NOMO-1 treated with DMSO at 0.1 percent for 48 hours (cell line): ENCODE data around the gene CD300LB.
"Not testable (repeated sequence)": the region's sequence is repeated elsewhere in the genome, so short reads cannot be mapped to it uniquely, and the experiment has no call there.

Experiments used
- DNase-seq: peaks from one replicate; lab custom pipeline; 2025; ENCODE audit not compliant: unreplicated experiment; lab: John Stamatoyannopoulos, UW

Gene CD300LB

DNA sequence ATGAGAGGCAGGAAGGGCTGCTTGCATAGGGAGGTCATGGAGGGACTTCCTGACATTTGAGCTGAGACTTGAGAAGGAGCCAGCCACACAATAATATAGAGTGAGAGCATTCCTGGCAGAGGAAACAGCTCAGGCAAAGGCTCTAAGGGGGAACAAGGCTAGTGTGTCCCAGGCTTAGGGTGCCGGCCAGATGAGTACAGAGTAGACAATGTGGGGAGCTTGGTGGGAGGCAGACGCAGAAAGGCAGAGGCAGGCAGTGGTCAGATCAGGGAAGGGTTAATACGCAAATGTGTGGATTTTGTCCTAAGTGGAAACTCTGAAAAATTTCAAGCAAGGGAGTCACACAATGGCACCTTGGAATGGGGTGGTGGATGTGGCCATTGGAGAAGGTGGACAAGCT lies 31.3 kb downstream of the CD300LB start:
- DNase-seq, result no peak

DNA sequence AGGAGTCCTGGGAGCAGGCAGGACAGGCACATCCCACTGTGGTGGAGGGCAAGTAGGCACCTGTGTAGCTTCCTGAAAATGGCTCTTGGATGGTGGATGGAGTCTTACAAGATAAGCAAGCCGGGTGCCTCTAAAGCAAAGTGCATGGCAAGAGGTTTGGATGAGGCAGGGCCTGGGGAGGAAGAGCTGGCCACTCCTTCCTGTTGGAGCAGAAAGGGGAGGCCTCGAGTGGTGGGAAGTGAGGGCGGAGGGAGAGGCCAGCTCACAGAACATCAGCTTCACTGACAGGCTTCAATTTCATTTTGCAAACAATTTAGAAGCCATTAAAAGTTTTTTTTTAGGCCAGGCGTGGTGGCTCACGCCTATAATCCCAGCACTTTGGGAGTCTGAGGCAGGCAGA lies 33.8 kb downstream of the CD300LB start:
- DNase-seq, result no peak

DNA sequence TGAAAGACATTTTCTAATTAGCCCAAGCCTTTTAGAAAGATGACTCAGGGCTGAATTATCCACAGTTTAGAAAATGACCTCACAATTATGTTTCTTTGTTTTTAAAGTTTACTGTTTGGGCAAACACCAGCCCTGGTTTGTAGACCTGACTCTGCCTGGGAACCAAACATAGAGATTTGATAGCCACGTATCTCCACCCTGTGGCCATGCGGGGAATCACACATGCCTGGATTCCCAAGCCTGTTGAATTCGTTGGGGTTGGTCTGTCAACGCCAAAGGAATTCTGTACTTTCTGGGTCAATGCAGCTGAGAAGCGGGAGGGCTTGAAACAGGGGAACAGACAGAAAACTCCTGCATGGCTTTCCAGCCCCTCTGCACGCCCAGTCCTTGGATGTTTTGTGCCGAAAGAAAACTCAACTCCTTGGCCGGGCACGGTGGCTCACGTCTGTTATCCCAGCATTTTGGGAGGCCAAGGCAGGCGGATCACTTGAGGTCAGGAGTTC lies 37.9 kb downstream of the CD300LB start:
- peak; percentile 61 for DNase-seq

DNA sequence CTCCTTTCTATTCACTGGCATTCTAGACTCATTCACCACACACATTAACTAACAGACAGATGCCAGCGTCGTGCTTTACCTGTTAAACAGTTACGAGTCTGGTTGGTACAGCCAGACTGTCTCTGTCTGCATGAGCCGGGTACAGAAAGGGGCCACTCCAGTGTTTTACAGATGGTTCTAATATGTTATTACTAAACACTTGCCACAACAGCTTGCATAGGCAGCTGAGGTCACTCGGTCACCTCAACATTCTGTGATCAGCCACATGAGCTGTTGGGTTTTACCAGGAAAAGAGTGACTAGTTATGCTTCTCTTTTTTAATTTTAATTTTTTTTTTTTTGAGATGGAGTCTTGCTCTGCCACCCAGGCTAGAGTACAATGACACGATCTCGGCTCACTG lies 39.6 kb downstream of the CD300LB start:
- peak; percentile 45 for DNase-seq

DNA sequence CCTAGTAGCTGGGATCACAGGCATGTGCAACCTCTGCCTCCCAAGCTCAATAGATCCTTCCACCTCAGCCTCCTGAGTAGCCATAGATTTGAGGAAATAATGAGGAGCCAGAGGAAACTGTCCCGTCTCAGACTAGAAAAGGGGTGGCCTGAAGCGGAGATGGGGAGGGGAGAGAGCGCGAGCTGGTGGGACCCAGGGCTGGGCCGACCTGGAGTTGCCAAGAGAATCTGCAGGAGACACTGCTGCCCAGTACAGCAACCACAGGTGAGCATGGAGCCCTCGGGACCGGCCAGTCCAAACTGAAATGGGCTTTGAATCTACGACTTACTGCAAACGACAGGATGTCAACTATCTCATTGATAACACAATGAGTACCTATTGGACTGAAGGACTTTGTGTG lies 40.6 kb downstream of the CD300LB start:
- no peak for DNase-seq

DNA sequence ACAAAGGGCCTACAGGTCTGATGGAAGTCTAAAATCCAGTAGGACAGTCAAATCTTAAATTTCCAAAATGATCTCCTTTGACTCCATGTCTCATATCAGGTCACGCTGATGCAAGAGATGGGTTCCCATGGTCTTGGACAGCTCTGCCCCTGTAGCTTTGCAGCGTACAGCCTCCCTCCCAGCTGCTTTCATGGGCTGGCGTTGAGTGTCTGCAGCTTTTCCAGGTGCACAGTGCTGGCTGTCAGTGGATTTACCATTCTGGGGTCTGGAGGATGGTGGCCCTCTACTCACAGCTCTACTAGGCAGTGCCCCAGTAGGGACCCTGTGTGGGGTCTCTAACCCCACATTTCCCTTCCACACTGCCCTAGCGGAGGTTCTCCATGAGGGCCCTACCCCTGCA lies 43.0 kb downstream of the CD300LB start:
- not testable (repeated sequence) for DNase-seq

DNA sequence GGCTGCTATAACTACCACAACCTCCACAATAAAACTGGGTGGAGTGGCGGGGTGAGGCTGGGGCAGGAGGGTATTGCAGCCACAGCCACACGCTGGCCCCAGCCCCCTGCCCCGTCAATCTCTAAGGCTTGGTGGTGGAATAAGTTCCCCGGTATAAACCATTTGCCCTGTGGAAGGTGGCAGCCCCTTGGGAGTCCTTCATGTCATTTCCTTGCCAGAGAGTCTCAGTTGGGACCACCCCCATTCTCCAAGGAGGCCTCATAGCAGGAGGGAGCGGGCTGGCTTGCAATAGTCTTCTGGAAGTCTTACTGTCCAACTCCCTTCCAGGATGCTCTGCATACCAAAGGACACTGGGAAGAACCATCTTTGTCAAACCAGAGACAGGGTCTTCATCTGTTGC lies 45.4 kb downstream of the CD300LB start:
- DNase-seq, result no peak

DNA sequence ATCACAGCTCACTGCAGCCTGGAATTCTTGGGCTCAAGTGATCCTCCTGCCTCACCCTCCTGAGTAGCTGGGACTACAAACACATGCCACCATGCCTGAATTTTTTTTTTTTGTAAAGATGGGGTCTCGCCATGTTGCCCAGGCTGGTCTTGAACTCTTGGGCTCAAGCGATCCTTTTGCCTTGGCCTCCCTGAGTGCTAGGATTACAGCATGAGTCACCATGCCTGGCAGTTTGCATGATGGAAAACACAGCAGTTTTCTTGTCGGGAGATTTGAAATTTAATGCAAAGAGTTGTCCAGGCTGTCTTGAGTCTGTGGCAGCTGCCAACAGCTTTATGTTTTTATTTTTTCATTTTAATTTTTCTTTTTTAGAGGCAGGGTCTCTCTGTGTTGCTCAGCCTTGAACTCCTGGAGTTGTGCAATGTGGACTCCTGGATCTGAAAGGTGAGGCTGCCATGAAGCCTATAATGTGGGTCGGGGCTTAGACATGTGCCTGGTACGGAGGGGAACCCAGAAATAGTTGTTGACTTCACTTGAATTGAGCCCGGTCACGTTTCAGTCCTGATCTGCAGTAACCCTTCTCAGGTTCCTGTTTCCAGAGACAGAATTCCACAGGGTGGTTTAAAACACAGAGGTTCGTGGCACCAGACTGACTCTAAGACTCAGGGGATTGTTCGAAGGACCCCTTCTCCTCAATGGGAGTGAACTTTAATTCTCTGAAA lies 46.1 kb downstream of the CD300LB start:
- no peak for DNase-seq

DNA sequence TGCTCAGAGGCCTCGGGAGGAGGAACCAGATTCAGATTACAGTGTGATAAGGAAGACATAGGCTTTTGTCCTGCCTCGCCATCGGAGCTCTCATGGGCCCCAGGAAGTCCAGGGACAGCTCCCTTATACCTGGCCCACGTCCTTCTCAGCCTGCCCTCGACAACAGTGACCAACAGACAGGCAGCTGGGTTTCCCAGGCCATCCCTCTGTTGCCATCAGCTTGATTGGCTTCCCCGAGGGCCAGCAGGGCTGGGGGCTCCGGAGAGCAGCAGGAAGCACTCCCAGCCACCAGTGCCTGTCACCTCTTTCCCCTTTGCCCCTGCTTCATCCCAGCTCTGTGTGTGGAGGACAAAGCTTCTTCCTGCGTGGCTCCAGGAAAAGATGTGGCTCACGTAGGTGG lies 47.2 kb downstream of the CD300LB start:
- no peak for DNase-seq

DNA sequence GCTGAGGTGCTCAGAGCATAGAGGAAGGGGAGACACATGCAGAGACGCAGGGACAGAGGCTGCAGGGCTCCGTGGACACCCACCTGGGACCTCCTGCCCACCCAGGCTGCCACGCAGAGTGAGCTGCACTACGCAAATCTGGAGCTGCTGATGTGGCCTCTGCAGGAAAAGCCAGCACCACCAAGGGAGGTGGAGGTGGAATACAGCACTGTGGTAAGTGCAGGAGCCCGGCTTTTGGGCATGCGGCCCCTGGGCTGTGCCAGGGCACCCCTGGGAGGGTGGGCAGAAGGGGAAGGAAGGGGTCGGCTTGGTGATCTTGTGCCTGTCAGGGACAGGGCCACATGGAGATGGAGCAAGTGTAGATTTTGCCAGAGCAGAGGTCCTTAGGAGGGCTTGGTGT lies 49.7 kb downstream of the CD300LB start:
- no peak for DNase-seq

DNA sequence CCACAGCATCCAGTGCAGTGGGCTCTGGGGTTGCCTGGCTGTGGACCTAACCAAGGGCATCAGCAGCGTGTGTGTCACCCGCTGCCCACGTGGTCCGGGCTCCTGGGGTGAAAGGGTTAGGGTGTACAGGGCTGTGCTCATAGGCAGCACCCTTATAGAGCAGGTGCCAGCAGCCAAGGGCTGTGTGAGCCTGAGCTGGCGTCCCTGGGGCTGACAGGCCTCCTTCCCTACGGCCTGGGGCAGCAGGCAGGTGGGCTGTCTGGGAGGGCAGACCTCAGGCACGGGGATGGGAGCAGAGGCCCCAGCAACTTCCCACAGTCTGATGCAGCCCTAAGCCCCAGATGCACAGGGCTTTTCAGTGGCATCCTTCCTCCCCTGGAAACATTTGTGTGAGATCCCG lies 51.0 kb downstream of the CD300LB start:
- no peak for DNase-seq

DNA sequence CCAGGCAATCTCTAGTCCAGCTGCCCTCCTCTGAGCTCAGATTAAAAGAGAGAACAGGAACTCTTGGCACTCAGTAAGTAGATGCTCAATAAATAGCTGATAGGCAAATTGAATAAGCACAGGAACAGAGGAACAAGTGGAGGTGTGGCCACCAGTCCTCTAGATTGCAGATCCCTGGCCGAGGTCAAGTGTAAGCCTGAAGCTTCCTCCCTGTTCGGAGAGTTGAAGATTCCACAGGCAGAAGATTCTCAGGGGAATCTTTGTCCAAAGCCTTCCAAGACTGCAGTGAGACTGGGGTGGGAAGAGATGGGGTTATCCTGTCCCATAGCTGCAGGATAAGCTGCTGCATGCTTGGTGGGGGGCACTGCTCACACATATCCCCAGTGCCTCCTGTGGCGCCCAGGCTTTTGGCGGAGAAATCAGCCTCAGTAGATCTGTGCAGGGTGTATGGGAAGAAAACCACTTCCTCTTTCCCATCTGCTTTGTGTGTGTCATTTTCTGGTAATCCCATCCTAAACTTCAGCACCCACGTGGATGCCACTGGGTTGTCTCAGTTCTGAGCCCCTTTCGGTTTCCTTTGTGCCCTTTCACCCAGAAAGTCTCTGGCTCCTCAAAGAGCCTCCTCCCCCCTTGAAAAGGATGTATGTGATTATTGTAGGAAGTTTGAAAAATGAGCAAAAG lies 52.7 kb downstream of the CD300LB start:
- DNase-seq, result peak; percentile 78

DNA sequence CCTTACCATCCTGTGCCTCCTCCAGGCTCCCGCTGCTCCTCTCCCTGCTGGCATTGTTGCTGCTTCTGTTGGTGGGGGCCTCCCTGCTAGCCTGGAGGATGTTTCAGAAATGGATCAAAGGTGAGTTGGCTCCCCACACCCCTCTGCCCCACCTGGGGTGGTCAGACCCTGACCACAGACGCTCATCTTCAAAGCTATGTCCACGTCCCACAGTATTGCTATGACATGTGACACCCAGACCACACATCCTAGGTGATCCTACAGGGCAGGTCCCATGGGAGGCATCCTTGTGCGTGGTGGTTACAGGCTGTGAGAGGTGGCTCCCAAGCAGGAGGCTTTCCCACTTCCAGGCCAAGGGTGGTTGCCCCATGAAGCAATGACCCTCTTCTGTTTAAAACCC lies 53.9 kb downstream of the CD300LB start:
- DNase-seq, result no peak

DNA sequence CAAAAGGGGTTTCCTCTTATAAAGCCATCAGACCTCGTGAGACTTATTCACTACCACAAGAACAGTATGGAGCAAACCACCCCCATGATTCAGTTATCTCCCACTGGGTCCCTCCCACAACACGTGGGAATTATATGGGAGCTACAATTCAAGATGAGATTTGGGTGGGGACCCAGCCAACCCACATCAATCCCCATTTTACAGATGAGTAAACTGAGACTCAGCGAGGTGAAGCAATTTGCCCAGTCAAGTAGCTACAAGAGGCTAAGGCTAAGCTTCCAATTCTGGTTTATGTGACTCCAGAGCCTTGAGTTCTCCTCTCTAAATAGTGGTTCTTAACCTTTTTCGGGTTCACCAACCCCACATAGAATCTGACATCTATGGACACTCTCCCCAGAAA lies 56.1 kb downstream of the CD300LB start:
- no peak for DNase-seq

DNA sequence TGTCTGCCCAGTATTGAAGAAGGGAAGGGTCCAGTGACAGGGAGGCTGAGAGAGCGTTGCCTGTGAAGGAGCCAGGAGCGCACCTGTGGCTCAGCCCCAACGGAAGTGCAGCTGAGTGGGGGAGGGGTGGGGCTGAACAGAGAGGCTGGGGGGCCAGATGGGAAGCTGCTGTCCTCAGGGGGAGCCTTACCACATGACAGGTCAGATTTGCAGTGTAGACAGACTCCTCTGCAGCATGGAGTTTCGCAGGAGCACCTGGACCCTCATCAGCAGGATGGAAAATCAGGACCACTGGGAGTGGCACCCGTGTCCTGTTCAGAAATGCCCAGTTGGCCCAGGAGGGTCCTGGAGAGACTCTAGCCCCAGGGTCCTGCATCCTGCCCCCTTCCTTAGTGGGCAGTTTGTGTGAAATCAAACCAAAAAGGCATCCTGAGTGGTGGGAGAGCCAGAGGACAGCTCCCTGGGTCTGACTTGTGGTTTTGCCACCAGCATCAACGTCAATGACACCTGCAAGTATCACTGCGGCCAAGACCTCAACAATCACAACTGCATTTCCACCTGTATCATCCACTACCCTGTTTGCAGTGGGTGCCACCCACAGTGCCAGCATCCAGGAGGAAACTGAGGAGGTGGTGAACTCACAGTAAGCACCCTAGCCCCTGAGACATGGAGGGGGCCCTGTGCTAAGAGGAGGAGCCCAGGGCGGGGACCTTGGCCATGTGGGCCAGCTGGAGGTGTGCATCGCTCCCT lies 57.1 kb downstream of the CD300LB start:
- no peak for DNase-seq

DNA sequence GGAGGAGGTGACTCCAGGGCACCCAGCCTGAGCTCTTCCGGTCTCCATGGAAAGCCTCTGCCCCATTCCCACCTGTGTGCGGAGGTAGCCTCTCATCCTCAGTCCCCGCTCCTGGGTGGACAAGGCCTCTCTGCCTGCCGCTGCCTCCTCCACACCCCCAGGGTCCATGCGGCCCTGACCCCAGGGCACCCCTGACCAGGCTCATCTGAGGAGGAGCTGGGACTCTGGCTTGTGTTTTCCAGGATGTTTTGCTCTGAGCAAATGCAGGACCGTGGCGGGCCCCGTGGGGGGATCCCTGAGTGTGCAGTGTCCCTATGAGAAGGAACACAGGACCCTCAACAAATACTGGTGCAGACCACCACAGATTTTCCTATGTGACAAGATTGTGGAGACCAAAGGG lies 58.0 kb downstream of the CD300LB start:
- no peak for DNase-seq

DNA sequence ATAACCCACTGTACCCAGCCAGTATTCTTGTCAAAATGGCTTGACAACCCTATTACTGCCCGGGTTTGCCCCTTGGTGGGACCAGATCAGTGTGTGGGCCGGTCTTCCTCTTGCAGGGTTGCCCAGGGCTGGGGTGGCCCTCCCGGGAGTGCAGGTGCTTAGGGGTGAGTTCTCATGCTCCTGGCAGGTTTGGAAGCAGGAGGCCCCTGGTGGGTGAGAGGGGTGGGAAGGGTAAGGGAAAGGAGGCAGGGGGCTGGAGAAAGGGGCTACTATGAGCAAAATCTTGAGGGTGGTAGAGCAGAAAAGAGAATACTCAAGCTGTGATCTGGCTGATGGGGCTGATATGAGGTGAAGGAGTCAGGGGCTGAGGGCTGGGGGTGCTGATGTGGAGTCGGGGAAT lies 58.4 kb downstream of the CD300LB start:
- no peak for DNase-seq

DNA sequence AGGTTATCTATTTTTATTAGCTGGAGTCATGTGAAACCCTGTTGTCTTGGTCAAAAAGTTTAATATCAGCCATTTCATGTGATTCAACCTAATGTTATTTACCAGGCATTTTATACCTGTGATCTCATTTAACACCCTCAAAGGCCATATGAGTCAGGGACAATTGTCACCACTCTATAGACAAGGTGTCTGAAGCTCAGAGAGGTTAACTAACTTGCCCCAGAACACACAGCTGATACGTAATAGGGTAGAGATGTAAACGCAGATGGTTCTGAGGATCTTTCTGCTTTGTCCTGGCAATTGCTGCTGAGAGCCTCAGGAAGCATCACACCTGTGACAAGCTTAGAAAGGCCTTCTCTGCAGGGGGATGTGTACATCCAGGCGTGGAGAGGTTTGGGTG lies 59.9 kb downstream of the CD300LB start:
- no peak for DNase-seq
